Activated T-cell treated with anti-CD3 and anti-CD28 coated beads for 24 hours (primary cell): ENCODE data around the gene RAD9A.

Experiments
- DNase-seq: peaks from one replicate; pipeline ENCODE4 v3.0.0-alpha.2; 2020; ENCODE audit warnings: low read depth

RAD9A gene

DNA sequence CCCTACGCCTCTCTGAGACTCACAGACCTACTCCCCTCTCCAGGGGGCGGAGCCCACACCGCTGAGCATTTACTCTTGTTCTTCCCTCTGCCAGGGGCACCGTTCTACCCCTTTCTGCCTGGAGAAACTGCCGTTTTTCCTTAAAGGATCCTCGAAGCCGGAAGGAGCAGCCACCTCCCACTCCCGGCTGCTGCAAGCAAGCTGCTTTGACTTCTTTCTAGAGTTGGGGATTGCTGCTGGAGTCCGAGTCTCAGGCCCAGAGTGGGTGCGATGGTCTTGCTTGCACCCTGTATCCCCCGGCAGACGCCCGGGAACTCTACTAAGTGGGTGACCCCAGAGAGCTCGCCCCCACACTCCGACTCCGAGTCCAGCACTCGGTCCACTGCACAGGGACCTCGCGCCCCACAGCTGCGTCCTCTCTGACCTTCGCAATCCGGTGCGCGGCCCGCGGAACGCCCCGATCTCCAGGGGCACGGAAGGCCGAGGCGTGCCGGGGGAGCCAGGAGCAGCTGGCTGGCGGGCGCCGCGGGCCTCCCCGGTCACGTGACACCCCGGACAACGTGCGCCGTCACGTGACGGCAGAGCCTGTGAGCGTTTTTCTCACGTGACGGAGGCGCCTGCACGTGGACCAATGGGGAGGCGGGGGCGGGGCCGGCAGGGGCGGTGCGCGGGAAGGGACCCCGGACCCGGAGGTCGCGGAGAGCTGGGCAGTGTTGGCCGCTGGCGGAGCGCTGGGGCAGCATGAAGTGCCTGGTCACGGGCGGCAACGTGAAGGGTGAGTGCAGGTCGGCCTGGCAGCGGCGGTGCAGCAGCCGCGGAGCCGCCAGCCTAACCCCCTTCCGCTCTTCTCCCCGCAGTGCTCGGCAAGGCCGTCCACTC, at the start of gene RAD9A:
RAD9A (plus strand) TSS at position 683 of the 879 bp plus-strand sequence; CDS start at position 742, 59 bp downstream.
- DNase-seq: peak; percentile 90

- DNase-seq: no peak
Measured at GRCh38 chr11:67344264-67344663, 47.5 kb upstream of the RAD9A start.

GRCh38 chr11:67345247-67345919, 46.4 kb upstream of the RAD9A start:
- no peak for DNase-seq

GRCh38 chr11:67345920-67346819, 45.6 kb upstream of the RAD9A start:
- DNase-seq: no peak

- no peak for DNase-seq
Measured at GRCh38 chr11:67347964-67348749, 43.6 kb upstream of the RAD9A start.

DNA sequence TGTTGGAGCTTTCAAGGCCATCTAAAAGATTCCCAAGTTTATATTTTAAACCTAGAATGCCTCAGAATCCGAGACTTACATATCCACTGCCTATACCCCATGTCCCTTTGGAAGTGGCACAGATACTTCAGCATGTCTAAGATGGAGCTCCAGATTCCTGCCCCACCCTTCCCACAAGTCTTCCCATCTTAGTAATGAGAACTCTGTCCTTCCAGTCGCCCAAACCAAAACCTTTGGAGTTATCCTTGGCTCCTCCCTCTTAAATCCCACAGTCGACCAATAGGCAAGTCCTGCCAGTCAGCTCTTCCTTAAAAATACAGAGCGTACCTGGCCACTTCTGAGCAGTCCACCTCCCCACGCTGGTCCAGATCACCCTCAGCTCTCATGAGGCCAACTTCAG, 42.8 kb upstream of the RAD9A start:
- DNase-seq: no peak

DNA sequence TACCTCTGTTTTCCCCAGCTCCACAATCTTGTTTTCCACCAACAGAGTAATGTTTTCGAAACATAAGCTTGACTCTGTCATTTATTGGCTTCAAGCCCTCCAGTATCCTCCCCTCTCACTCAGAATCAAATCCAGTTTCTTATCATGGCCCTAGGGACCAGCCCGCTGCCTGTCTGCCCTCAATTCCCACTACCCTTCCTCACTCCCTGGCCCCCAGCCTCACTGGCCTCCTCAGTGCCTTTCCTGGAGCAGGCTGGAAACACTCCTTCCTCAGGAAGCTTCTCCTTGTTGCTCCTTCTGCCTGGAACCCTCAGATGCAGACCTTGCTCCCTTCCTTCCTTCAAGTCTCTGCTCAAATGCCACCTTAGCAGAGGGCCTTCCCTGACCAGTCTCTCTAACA, 42.3 kb upstream of the RAD9A start:
- DNase-seq: no peak

GRCh38 chr11:67349928-67350465, 41.8 kb upstream of the RAD9A start:
- no peak for DNase-seq

DNA sequence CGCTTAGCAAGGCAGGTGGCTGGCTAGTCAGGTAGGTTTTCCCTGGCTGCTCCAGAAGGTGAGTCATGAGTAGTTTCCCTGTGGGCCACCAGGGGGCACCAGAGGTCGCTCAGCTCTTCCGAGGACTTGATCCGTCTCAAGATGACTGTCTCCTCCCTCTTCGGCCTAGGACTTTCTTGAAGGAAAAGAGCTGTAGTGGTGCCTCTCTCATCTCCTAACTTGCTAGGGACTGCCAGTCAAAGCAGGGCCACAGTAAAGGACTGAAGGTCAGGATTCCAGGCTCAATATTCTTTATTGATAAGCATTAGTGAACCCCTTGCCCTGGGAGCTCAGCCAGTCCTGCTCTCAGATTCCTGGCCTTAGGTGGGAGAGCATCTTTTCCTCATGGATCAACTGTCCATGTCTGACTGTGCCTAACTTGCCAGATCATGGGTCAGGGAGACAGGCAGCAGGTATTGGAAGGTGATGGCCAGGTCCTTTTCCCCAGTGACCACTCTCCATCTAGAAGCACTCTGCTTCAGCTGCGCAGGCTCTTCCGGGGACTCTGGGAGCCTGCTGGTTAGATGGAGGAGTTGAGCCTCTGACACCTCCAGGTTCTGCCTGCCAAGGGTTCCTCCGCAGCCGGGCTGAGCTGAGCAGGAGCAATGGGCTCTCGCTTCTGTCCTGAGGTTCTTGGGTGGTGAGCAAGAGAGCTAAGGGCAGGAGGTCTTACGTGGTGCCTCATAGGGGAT, 40.3 kb upstream of the RAD9A start:
- DNase-seq: peak; percentile 46

DNA sequence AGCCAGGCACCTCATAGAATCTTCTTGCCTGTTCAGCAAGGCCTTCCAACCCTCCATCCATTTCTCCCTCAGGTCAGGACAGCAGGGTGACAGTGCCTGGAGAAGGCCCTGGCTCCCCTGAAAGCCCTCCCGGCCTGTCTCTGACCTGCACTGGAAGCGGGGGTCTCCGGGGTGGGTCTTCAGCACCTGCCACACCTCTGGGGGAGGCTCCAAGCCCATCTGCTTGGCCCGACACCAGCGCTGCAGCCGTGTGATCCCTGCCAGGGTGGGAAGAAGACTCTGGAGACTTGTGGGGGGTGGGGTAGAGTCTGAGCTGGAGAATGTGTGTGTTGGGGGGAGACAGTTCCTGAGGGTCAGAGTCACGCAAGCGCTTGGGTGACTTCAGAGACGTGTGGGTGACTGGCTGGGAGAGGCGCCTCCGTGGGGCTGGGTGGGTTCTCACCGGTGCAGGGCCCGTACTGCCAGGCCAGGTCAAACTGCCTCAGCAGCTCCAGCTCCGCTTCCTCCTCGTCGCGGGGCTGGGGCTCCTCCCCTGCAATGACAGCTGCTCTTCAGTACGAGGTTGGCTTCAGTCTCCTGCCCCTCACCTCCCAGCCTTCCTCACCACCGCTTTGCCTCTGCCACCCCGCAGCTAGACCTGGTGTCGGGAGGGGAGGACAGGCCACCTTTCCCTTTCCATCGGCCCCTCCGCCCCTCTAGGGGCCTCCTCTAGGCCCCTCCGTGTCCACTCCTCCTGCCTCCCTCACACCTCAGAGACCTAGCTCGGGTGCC, 39.1 kb upstream of the RAD9A start:
- no peak for DNase-seq

GRCh38 chr11:67353317-67354074, 38.3 kb upstream of the RAD9A start, which contains the start of gene POLD4:
Gene POLD4, minus strand, starts transcription at chr11:67353546. Its CDS starts 147 bp downstream, at chr11:67353399.
- peak; percentile 92 for DNase-seq

DNA sequence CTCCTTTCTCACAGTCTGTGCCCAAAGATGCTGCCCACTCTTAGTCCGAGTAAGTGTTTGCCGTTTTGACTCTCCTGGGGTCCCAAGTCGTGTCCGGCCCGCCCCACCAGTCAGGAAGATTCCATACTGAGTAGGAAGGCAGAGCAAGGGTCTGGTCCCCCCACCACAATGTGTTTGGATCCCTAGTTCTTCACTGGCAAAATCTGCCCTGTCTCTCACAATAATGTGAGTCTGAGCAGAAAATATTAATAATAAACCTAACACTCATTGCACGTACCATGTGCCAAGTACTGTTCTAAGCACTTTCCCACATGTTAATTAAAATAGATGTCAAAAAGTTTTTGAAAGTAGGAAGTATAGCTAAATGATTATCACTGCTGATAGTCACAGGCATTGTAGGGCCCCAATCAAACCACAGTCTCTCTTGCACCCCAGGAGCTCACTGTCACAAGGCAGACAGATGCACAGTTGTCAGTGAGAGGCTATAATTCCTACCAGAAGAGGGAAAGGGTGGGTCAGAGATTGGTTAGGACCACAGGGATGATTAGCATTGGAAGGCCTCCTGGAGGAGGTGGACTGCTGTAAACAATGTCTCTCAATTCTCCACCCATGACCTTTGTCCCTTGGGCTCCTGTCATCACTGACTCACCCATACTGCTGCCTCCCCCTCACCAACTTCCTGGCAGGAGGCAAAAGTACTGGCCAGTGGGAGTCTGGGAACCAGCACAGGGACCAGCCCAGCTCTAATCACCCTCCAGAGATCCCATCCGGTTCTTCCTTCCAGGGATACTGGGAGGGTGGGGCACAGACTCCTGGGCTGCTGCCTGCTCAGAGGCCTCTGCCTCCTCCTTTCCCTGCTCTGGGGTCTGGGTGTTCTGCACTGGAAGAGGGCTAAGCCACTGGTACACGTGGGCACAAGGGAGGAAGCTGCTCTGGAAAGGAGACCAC, 37.4 kb upstream of the RAD9A start:
- no peak for DNase-seq

DNA sequence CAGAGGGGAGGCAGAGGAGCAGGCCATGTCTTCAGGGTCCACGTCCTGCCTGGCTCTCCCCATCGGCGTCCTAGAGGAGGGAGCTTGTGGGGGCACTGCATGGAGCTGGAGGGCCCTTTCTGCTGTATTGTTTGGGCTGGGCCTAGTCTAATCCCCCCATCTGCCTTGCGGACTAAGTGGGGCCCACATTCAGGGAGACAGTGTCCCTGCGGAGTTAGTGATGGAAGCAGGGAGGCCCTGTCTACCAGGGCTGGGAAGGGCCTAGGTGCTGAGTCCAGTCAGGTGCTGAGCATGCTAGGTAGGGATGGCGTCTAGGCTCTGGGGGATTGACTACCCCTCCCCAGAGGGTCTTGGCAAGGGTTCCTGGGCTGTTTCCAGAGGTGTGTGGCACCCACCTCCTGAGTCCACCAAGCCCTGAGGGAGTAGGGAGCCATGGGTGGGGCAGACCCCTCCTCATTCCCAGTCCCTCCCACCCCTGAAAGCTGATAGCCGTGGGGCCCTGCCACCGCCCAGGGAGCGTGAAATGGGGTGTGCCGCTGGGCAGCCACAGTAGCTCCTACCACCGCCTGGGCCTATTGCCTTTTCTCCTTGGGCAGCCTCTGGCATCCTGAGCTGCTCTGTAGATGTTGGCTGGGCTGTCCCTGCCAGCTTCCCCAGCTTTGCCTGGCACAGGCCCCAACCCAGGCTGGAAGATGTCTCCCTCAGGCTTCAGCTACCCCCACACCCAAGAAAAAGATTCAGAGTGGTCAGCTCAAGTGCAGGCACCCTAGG, 36.6 kb upstream of the RAD9A start:
- DNase-seq: no peak

- DNase-seq: no peak
Measured at GRCh38 chr11:67355794-67356386, 35.9 kb upstream of the RAD9A start.

- no peak for DNase-seq
Measured at GRCh38 chr11:67356387-67356863, 35.4 kb upstream of the RAD9A start.

DNA sequence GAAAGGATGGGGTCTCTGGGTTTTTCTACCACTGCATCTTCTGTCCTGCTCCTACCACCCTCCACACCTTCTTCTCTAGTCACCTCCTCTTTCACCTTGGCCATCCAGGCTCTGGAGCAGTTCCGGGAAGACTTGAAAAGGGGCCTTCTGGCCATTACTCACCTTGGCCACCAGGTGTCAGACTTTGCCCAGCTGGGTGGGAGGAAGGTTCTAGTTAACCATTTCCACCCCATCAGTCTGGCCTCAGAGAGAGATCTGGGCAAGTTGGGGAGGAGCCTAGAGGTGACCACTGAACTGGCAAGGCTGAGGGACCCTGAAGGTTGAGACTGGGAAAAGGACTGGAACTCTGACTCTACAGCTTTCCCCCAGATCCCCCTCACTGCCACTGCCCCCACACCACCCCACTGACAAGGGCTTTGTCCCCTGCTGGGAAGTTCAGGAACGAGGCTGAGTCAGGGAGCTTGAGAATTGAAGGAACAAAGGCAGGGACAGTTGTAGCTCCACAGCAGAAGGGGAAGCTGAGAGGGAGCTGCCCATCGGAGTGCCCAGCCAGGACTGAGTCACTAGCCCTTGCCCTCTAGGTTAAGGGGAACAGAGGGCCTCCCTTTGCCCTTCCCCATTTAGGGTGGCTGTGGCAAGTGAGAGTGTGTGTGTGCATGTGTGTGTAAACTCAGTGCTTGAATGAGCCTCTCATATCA, 34.8 kb upstream of the RAD9A start:
- DNase-seq: peak; percentile 57
